H1 (cell line): ENCODE measurements around the gene PKM. TPM values are rescaled to one million over a fixed set of nuclear protein-coding genes. Genes with fewer than 3 reads are reported as not detected.

Experiments used
- CTCF ChIA-PET: fragments of 300-600 bp; sonication (Branson Sonifier 250); formaldehyde crosslinking; loops from one replicate; lab custom pipeline; 2021; ENCODE audit not compliant: partially characterized antibody; lab: Charles Lee
- POLR2A ChIA-PET: fragments of 300-600 bp; sonication (Branson Sonifier 250); formaldehyde crosslinking; loops from one replicate; lab custom pipeline; 2021; ENCODE audit warnings: inconsistent platforms; ENCODE audit not compliant: partially characterized antibody; lab: Charles Lee
- DNase-seq, 2 experiments: peaks; one replicate each; pipeline versions ENCODE4 v3.0.0 to v3.0.0-alpha.2; 2010 to 2022; ENCODE audit warnings: low spot score in 2 of 2, low read depth in 1 of 2, mixed read lengths in 1 of 2
- FAIRE-seq: peaks from 2 replicates; lab custom pipeline; 2011; peaks lifted over from hg19 to GRCh38; lab: Jason Lieb, UNC
- H2AFZ ChIP-seq: 2 replicates; pipeline ENCODE4 v1.8.1; 2012; ENCODE audit warnings: low read length, inconsistent platforms
- H2AK5ac ChIP-seq: 2 replicates; pipeline ENCODE4 v1.6.1; 2013; ENCODE audit warnings: low read depth, low read length
- H2BK120ac ChIP-seq: replicated peaks from 2 replicates; pipeline ENCODE3; 2013; ENCODE audit warnings: low read depth, low read length, inconsistent platforms
- H2BK12ac ChIP-seq: 2 replicates; pipeline ENCODE4 v1.6.1; 2013; ENCODE audit warnings: low read depth, low read length
- H2BK15ac ChIP-seq: 2 replicates; pipeline ENCODE4 v1.6.1; 2013; ENCODE audit warnings: low read length
- H2BK20ac ChIP-seq: 2 replicates; pipeline ENCODE4 v1.6.1; 2013; ENCODE audit warnings: low read length
- H2BK5ac ChIP-seq: 2 replicates; pipeline ENCODE4 v1.6.1; 2013; ENCODE audit warnings: low read depth, low read length
- H3K14ac ChIP-seq: 2 replicates; pipeline ENCODE4 v1.6.1; 2013; ENCODE audit warnings: inconsistent platforms; ENCODE audit not compliant: insufficient read length
- H3K18ac ChIP-seq: 2 replicates; pipeline ENCODE4 v1.6.1; 2013; ENCODE audit warnings: low read length; ENCODE audit errors: extremely low read depth
- H3K23ac ChIP-seq: 2 replicates; pipeline ENCODE4 v1.6.1; 2013; ENCODE audit warnings: inconsistent platforms; ENCODE audit not compliant: insufficient read length
- H3K23me2 ChIP-seq: 2 replicates; pipeline ENCODE4 v1.6.1; 2013; ENCODE audit warnings: low read depth, low read length
- H3K27ac ChIP-seq: 2 replicates; pipeline ENCODE4 v1.6.1; 2011; ENCODE audit warnings: low read depth, low read length, inconsistent platforms
- H3K27me3 ChIP-seq, 4 experiments: replicated peaks in 1 of 4; 1 replicate in 1 of 4; 2 replicates in 3 of 4; pipeline versions ENCODE4 v1.6.1 to v1.8.1; 2011 to 2013; ENCODE audit warnings: low read length in 3 of 4, mild to moderate bottlenecking in 3 of 4, inconsistent platforms in 2 of 4, mixed read lengths in 2 of 4, moderate library complexity in 1 of 4; ENCODE audit not compliant: control insufficient read depth in 3 of 4, insufficient read depth in 3 of 4; ENCODE audit errors: extremely low read depth in 1 of 4
- H3K36me3 ChIP-seq, 4 experiments: 2 replicates each; pipeline versions ENCODE4 v1.6.1 to v1.8.1; 2011 to 2013; ENCODE audit warnings: mild to moderate bottlenecking in 4 of 4, low read length in 3 of 4, moderate library complexity in 2 of 4, control low read depth in 1 of 4, inconsistent platforms in 1 of 4; ENCODE audit not compliant: insufficient read depth in 4 of 4, control insufficient read depth in 2 of 4
- H3K4ac ChIP-seq: replicated peaks from 2 replicates; pipeline ENCODE3; 2013; ENCODE audit warnings: low read length, low read depth, mixed read lengths, inconsistent platforms; ENCODE audit not compliant: insufficient read length
- H3K4me1 ChIP-seq, 4 experiments: replicated peaks in 1 of 4; 1 replicate in 1 of 4; 2 replicates in 3 of 4; pipeline versions ENCODE4 v1.6.1 to v1.8.1; 2011 to 2013; ENCODE audit warnings: low read length in 3 of 4, inconsistent platforms in 2 of 4, mixed read lengths in 1 of 4; ENCODE audit not compliant: insufficient read depth in 4 of 4, control insufficient read depth in 3 of 4
- H3K4me2 ChIP-seq, 2 experiments: 2 replicates each; pipeline versions ENCODE4 v1.6.1 to v1.8.1; 2011 to 2013; ENCODE audit warnings: low read depth in 2 of 2, low read length in 2 of 2, control low read depth in 1 of 2, inconsistent platforms in 1 of 2, mild to moderate bottlenecking in 1 of 2; ENCODE audit not compliant: insufficient read depth in 1 of 2
- H3K4me3 ChIP-seq, 4 experiments: fragments of 200-600, 300-600 bp in 1 of 4; sonication (generic), shearing (Covaris generic), sonication (Bioruptor Twin) in 1 of 4; 2 replicates each; pipeline versions ENCODE4 v1.5.1 to v1.8.1; 2011 to 2016; ENCODE audit warnings: low read length in 4 of 4, low read depth in 3 of 4, control low read depth in 2 of 4, inconsistent platforms in 2 of 4, mild to moderate bottlenecking in 2 of 4, mixed read lengths in 1 of 4, moderate library complexity in 1 of 4; ENCODE audit not compliant: insufficient read depth in 2 of 4; ENCODE audit errors: extremely low read depth in 1 of 4
- H3K56ac ChIP-seq: replicated peaks from 2 replicates; pipeline ENCODE3; 2013; ENCODE audit warnings: low read depth, mild to moderate bottlenecking, mixed read lengths, low read length, inconsistent platforms; ENCODE audit not compliant: insufficient read length
- H3K79me1 ChIP-seq: 2 replicates; pipeline ENCODE4 v1.6.1; 2013; ENCODE audit warnings: low read depth, low read length, control low read depth
- H3K79me2 ChIP-seq, 2 experiments: 2 replicates each; pipeline versions ENCODE4 v1.6.1 to v1.8.1; 2012 to 2013; ENCODE audit warnings: low read length in 2 of 2, mild to moderate bottlenecking in 2 of 2, inconsistent platforms in 1 of 2; ENCODE audit not compliant: insufficient read depth in 2 of 2, control insufficient read depth in 1 of 2
- H3K9ac ChIP-seq, 4 experiments: replicated peaks in 1 of 4; 1 replicate in 1 of 4; 2 replicates in 3 of 4; pipeline versions ENCODE4 v1.6.1 to v1.8.1; 2011 to 2013; ENCODE audit warnings: low read depth in 3 of 4, low read length in 3 of 4, control low read depth in 2 of 4, mild to moderate bottlenecking in 2 of 4, moderate library complexity in 2 of 4, inconsistent platforms in 1 of 4; ENCODE audit errors: extremely low read depth in 1 of 4
- H3K9me3 ChIP-seq, 2 experiments: 2 replicates each; pipeline versions ENCODE4 v1.6.1 to v1.8.1; 2012 to 2013; ENCODE audit warnings: mild to moderate bottlenecking in 2 of 2, moderate library complexity in 2 of 2, control low read depth in 1 of 2, inconsistent platforms in 1 of 2, low read depth in 1 of 2, low read length in 1 of 2, mixed read lengths in 1 of 2; ENCODE audit not compliant: insufficient read depth in 2 of 2
- H4K20me1 ChIP-seq, 2 experiments: replicated peaks in 1 of 2; 2 replicates each; pipeline versions ENCODE3 to v1.8.1; 2011 to 2013; ENCODE audit warnings: inconsistent platforms in 2 of 2, low read length in 2 of 2, mild to moderate bottlenecking in 1 of 2; ENCODE audit not compliant: insufficient read depth in 2 of 2, control insufficient read depth in 1 of 2
- H4K5ac ChIP-seq: 2 replicates; pipeline ENCODE4 v1.6.1; 2013; ENCODE audit warnings: low read length, low read depth, mixed read lengths, inconsistent platforms; ENCODE audit not compliant: insufficient read length
- H4K8ac ChIP-seq: 2 replicates; pipeline ENCODE4 v1.8.0; 2013; ENCODE audit warnings: mild to moderate bottlenecking, moderate library complexity, low read length, inconsistent platforms; ENCODE audit not compliant: insufficient read depth; ENCODE audit errors: extremely low read depth
- H4K91ac ChIP-seq: replicated peaks from 2 replicates; pipeline ENCODE3; 2013; ENCODE audit warnings: low read length, mixed read lengths, inconsistent platforms; ENCODE audit not compliant: insufficient read length
- BRCA1 ChIP-seq: IDR thresholded peaks from 2 replicates; pipeline ENCODE4 v1.6.1; 2012; ENCODE audit warnings: low read depth, low read length, improper control_type of control experiment
- CHD1 ChIP-seq: IDR thresholded peaks from 2 replicates; pipeline ENCODE4 v1.6.1; 2012; ENCODE audit warnings: low read depth, low read length, improper control_type of control experiment
- CREB1 ChIP-seq: IDR thresholded peaks from 2 replicates; pipeline ENCODE4 v1.6.1; 2012; ENCODE audit warnings: inconsistent platforms
- FOSL1 ChIP-seq: IDR thresholded peaks from 2 replicates; pipeline ENCODE4 v1.6.1; 2011; ENCODE audit warnings: mild to moderate bottlenecking, low read depth, low read length, moderate library complexity; ENCODE audit not compliant: insufficient read depth
- GABPA ChIP-seq: IDR thresholded peaks from 2 replicates; pipeline ENCODE4 v1.6.1; 2011; ENCODE audit warnings: mild to moderate bottlenecking, low read length, moderate library complexity, borderline replicate concordance; ENCODE audit not compliant: insufficient read depth
- POU5F1 ChIP-seq: IDR thresholded peaks from 2 replicates; pipeline ENCODE4 v1.6.1; 2011; ENCODE audit warnings: low read depth, mild to moderate bottlenecking, low read length, moderate library complexity
- SRF ChIP-seq: IDR thresholded peaks from 2 replicates; pipeline ENCODE4 v1.6.1; 2011; ENCODE audit warnings: mild to moderate bottlenecking, low read depth, low read length, moderate library complexity
- TBP ChIP-seq: IDR thresholded peaks from 2 replicates; pipeline ENCODE4 v1.6.1; 2011; ENCODE audit warnings: low read depth, low read length, improper control_type of control experiment
- TCF12 ChIP-seq: IDR thresholded peaks from 2 replicates; pipeline ENCODE4 v1.6.1; 2011; ENCODE audit warnings: low read depth, mild to moderate bottlenecking, low read length
- TEAD4 ChIP-seq: IDR thresholded peaks from 2 replicates; pipeline ENCODE4 v1.6.1; 2012; ENCODE audit warnings: low read depth, low read length, inconsistent platforms, mixed read lengths
- WGBS, 2 experiments: shearing (Covaris generic) in 1 of 2; methylation state at CpG; one replicate each; pipeline versions ENCODE4 v1.1.6 to v1.1.7; 2013 to 2015; ENCODE audit warnings: low lambda C conversion rate in 2 of 2, mixed read lengths in 2 of 2, inconsistent platforms in 1 of 2, low coverage in 1 of 2, missing lambda C conversion rate in 1 of 2; ENCODE audit not compliant: insufficient replicate concordance in 2 of 2, insufficient coverage in 1 of 2, insufficient read length in 1 of 2; ENCODE audit errors: extremely low coverage in 1 of 2, missing lambda C conversion rate in 1 of 2; 5-methylcytosine and 5-hydroxymethylcytosine counted together
- polyA plus RNA-seq, 7 experiments: library from polyadenylated mRNA; depleted of rRNA in 3 of 7; stranded (reverse) in 5 of 7; unstranded in 2 of 7; fragments of >200 nt in 5 of 7; fragments of 200-250 nt in 2 of 7; gene quantifications; 1 replicate in 5 of 7; 2 replicates in 1 of 7; 4 replicates in 1 of 7; pipeline versions ENCODE4 v1.2.1 to v1.2.3, GENCODE V29; 2011 to 2013; ENCODE audit warnings: missing spikeins in 2 of 7, mixed read lengths in 2 of 7
- total RNA-seq: library from RNA; stranded (reverse); fragmentation: NEBNext Ultra II Directional; extraction: Animal tissue kit (Norgen Biotek cat#: 25700); gene quantifications from 2 replicates; pipeline ENCODE4 v1.2.1, GENCODE V29; 2021

PKM gene
- total and polyA plus RNA-seq, 2 of the 8 experiments (the other 6 are each of a cell fraction or from before 2014, with no cell fraction given) = 780 to 856 TPM

GRCh38 chr15:72162569-72162968 is 68.4 kb downstream of the PKM start:
- Histone ChIP-seq H3K56ac (no peak overlapping the region), H3K9me3 (no peaks in the 10 kb centered on the region), H3K18ac (no peak overlapping the region), H3K9ac (no peak overlapping the region), H2AK5ac (no peak overlapping the region), H3K23me2 (no peaks in the 10 kb centered on the region; the same call in 1 of the 2 replicates), H2BK120ac (no peak overlapping the region), H2BK5ac (no peak overlapping the region), H4K20me1 (no peaks in the 10 kb centered on the region), H4K91ac (no peak overlapping the region), H4K8ac (no peak overlapping the region), H3K4ac (no peak overlapping the region), H3K4me3 (no peak overlapping the region), H3K23ac (no peak overlapping the region), H3K36me3 (no peaks in the 10 kb centered on the region), H2BK20ac (no peak overlapping the region), H3K4me1 (no peaks in the 10 kb centered on the region), H4K5ac (no peak overlapping the region), H3K79me2 (no peaks in the 10 kb centered on the region), H3K14ac (no peak overlapping the region), H2BK12ac (no peak overlapping the region), H2BK15ac (no peak overlapping the region), H3K4me2 (no peak overlapping the region), H3K27ac (no peak overlapping the region), H3K27me3 (no peaks in the 10 kb centered on the region), H3K79me1 (no peaks in the 10 kb centered on the region), H2AFZ (no peak overlapping the region)
- TF ChIP-seq CHD1 (no peak), CREB1 (no peak), POU5F1 (no peak), GABPA (no peak), TBP (no peak), BRCA1 (no peak), SRF (no peak), TCF12 (no peak), FOSL1 (no peak), TEAD4 (no peak)
- ChIA-PET CTCF (interaction anchor here (1.0 to 2.8 kb wide), 3 partner anchors 9 to 361 kb away, joined by 3 to 8 read pairs (median 7); no protein-coding TSS in a partner anchor), POLR2A (no interaction called here)
- FAIRE-seq (no peak), DNase-seq (no peak)
- WGBS, 2 experiments = 85% methylated on average over 5 of the region's 5 CpGs; no CpG with 5 or more reads in 1 of the 2 experiments
